Measurements from ENCODE around the gene SECISBP2L.

DNA sequence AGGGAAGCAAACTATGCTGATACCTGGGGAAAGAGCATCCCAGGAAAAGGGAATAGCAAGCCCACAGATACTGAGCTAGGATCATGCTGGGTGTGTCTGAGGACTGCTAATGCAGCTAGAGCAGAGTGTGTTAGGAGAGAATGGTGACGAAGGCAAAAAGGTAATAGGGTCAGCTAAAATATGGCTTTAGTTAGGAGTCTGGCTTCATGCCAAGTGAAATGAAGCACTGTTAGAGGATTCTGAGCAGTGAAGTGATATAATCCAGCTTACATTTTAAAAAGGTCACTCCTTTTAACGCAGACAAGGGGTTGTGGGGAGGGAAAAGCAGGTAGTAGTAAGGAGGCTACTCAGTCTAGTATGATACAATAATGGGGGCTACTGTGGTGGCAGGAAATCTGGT lies 30.4 kb downstream of the SECISBP2L start:
- TF ChIP-seq, protein P1, sequence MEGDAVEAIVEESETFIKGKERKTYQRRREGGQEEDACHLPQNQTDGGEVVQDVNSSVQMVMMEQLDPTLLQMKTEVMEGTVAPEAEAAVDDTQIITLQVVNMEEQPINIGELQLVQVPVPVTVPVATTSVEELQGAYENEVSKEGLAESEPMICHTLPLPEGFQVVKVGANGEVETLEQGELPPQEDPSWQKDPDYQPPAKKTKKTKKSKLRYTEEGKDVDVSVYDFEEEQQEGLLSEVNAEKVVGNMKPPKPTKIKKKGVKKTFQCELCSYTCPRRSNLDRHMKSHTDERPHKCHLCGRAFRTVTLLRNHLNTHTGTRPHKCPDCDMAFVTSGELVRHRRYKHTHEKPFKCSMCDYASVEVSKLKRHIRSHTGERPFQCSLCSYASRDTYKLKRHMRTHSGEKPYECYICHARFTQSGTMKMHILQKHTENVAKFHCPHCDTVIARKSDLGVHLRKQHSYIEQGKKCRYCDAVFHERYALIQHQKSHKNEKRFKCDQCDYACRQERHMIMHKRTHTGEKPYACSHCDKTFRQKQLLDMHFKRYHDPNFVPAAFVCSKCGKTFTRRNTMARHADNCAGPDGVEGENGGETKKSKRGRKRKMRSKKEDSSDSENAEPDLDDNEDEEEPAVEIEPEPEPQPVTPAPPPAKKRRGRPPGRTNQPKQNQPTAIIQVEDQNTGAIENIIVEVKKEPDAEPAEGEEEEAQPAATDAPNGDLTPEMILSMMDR (IDR thresholded peaks at IDR 0.05; ENCODE audit: low read depth, low read length, poor library complexity, severe bottlenecking): no peak
- TF ChIP-seq EZH2phosphoT487 (IDR thresholded peaks at IDR 0.05; ENCODE audit: borderline replicate concordance, low read length): no peak
